ENCODE measurements around the gene TOMM20. TPM values are rescaled to one million over a fixed set of nuclear protein-coding genes. Genes with fewer than 3 reads are reported as not detected.
"Not testable (repeated sequence)": the region's sequence is repeated elsewhere in the genome, so short reads cannot be mapped to it uniquely, and the experiment has no call there.

TOMM20 gene
- total RNA-seq, 1 experiment from 2014 or later = 184 TPM

DNA sequence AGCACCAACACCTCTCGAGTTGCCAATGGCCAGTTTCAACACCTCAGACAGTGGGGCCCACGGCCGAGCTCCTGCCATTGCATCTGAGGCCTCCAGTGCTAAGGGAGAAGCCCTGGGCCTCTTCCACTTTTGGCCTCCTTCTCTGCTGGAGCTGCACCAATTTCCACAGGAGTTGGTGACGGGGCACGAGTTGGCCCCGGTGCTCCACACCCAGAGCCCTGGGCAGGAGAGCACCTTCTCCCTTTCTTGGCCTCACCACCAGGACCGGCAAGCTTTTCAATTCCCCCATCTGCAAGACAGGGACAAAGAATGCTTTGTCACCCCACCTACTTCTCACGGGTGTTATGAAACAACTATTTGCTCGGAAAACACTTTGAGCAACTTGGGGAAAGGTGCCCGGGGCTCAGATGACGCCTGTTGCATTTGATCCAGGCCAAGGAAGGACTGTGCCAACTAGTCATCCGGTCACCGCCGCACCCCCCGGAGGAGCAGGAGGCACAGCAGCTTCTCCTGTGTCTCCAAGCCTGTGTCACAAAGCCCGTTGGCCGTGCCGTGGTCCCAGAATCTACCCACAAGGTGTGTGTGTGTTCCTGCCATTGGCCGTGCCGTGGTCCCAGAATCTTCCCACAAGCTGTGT is 55.2 kb downstream of the TOMM20 start:
- Histone ChIP-seq H3K4me1 (ENCODE audit: control insufficient read depth in 1 of 2, insufficient read depth in 2 of 2, low read length in 2 of 2) (peaks cover 9 to 53% of the 10 kb centered on the region in 2 experiments), H3K27me3 (ENCODE audit: insufficient read depth, low read length) (peaks cover 17% of the 10 kb centered on the region; the same call in 1 of the 2 replicates), H3K27ac (ENCODE audit: low read depth, low read length) (no peak overlapping the region), H2AFZ (ENCODE audit: low read depth, low read length, poor library complexity, severe bottlenecking) (no peak overlapping the region), H3K79me2 (ENCODE audit: insufficient read depth, low read length) (no peaks in the 10 kb centered on the region), H3K9me3 (ENCODE audit: control insufficient read depth in 1 of 2, insufficient read depth in 1 of 2, low read depth in 1 of 2, low read length in 2 of 2) (peaks cover 0 to 4% of the 10 kb centered on the region in 2 experiments; a peak in 1 of 4 replicates), H3K36me3 (ENCODE audit: control insufficient read depth in 1 of 2, insufficient read depth in 2 of 2, low read length in 2 of 2) (no peaks in the 10 kb centered on the region), H3K4me2 (ENCODE audit: low read length) (no peak overlapping the region), H3K9me2 (ENCODE audit: insufficient read depth) (no peaks in the 10 kb centered on the region), H3K9ac (ENCODE audit: low read length) (no peak overlapping the region), H4K20me1 (ENCODE audit: insufficient read depth) (no peaks in the 10 kb centered on the region), H3K4me3 (replicated peaks in 1 of 2; ENCODE audit: low read depth in 1 of 2, low read length in 2 of 2) (no peak overlapping the region)
- ChIA-PET CTCF (no interaction called here), POLR2A (no interaction called here), RAD21 (ENCODE audit: low non-redundant PET in 1 of 2, low total read pairs in 2 of 2, uncharacterized antibody in 2 of 2, unreplicated experiment in 2 of 2) (no interaction called here)
- ATAC-seq (no peak), DNase-seq (ENCODE audit: low read depth, low spot score) (no peak)
- intact Hi-C loops (cut with micrococcal nuclease) = no loop called here
- BruUV-seq (replicated peaks) = no TSS peak
- TF ChIP-seq CBX3 (IDR thresholded peaks at IDR 0.05; ENCODE audit: low read depth) = no peak
- TF ChIP-seq EGR1 (IDR thresholded peaks at IDR 0.05; ENCODE audit: low read depth) = no peak
- no peak for TF ChIP-seq POLR2AphosphoS5 (IDR thresholded peaks at IDR 0.05; ENCODE audit: low read depth, low read length)
- no peak for TF ChIP-seq SRF (IDR thresholded peaks at IDR 0.05; ENCODE audit: low read depth)
- TF ChIP-seq ELF1 (IDR thresholded peaks at IDR 0.05; ENCODE audit: borderline replicate concordance, low read depth) = no peak
- TF ChIP-seq FOSL1 (IDR thresholded peaks at IDR 0.05; ENCODE audit: low read depth) = no peak

- not testable (repeated sequence) for BruUV-seq (replicated peaks)
Measured at GRCh38 chr1:235072577-235072976, 56.1 kb downstream of the TOMM20 start.

More at GRCh38 chr1:235072577-235072976, 56.1 kb downstream of the TOMM20 start:
- H3K27ac ChIP-seq (ENCODE audit: low read depth, low read length); H3K79me2 ChIP-seq (ENCODE audit: insufficient read depth, low read length); H2AFZ ChIP-seq (ENCODE audit: low read depth, low read length, poor library complexity, severe bottlenecking); H3K9ac ChIP-seq (ENCODE audit: low read length); intact Hi-C loops (cut with micrococcal nuclease); H3K4me2 ChIP-seq (ENCODE audit: low read length); H3K4me3 ChIP-seq (replicated peaks in 1 of 2; ENCODE audit: low read depth in 1 of 2, low read length in 2 of 2); H3K9me3 ChIP-seq (ENCODE audit: control insufficient read depth in 1 of 2, insufficient read depth in 1 of 2, low read depth in 1 of 2, low read length in 2 of 2); H4K20me1 ChIP-seq (ENCODE audit: insufficient read depth); POLR2A ChIA-PET; CTCF ChIA-PET; RAD21 ChIA-PET (ENCODE audit: low non-redundant PET in 1 of 2, low total read pairs in 2 of 2, uncharacterized antibody in 2 of 2, unreplicated experiment in 2 of 2); H3K36me3 ChIP-seq (ENCODE audit: control insufficient read depth in 1 of 2, insufficient read depth in 2 of 2, low read length in 2 of 2); H3K9me2 ChIP-seq (ENCODE audit: insufficient read depth); ATAC-seq; DNase-seq (ENCODE audit: low read depth, low spot score): not testable (repeated sequence)
- Histone ChIP-seq H3K4me1 (ENCODE audit: control insufficient read depth in 1 of 2, insufficient read depth in 2 of 2, low read length in 2 of 2) (peaks cover 18 to 57% of the 10 kb centered on the region in 2 experiments), H3K27me3 (ENCODE audit: insufficient read depth, low read length) (peaks cover 17% of the 10 kb centered on the region; the same call in 1 of the 2 replicates)
